H9 (cell line): ENCODE results near the gene FREM2. TPM values are rescaled to one million over a fixed set of nuclear protein-coding genes. Genes with fewer than 3 reads are reported as not detected.

Experiments used
- DNase-seq: peaks from one replicate; pipeline ENCODE4 v3.0.0-alpha.2; 2017
- H2AFZ ChIP-seq: one replicate; pipeline ENCODE4 v1.6.1; 2013; ENCODE audit warnings: mild to moderate bottlenecking, low read length, control low read depth, moderate library complexity
- H2AK5ac ChIP-seq: 2 replicates; pipeline ENCODE4 v1.6.1; 2013; ENCODE audit warnings: low read length, control low read depth, mixed read lengths; ENCODE audit not compliant: insufficient read length
- H2BK120ac ChIP-seq: one replicate; pipeline ENCODE4 v1.6.1; 2013; ENCODE audit warnings: low read depth, mild to moderate bottlenecking, low read length, control low read depth, inconsistent platforms; ENCODE audit not compliant: poor library complexity, severe bottlenecking
- H2BK12ac ChIP-seq: 2 replicates; pipeline ENCODE4 v1.6.1; 2013; ENCODE audit warnings: low read length, control low read depth, mixed read lengths, low read depth; ENCODE audit not compliant: insufficient read length
- H2BK15ac ChIP-seq: 2 replicates; pipeline ENCODE4 v1.6.1; 2013; ENCODE audit warnings: low read depth, low read length, control low read depth
- H2BK20ac ChIP-seq: one replicate; pipeline ENCODE4 v1.6.1; 2013; ENCODE audit warnings: low read depth, mild to moderate bottlenecking, low read length, control low read depth, inconsistent platforms; ENCODE audit not compliant: poor library complexity, severe bottlenecking
- H2BK5ac ChIP-seq: 2 replicates; pipeline ENCODE4 v1.6.1; 2013; ENCODE audit warnings: low read length, control low read depth, mixed read lengths; ENCODE audit not compliant: insufficient read length
- H3K14ac ChIP-seq: 2 replicates; pipeline ENCODE4 v1.6.1; 2013; ENCODE audit warnings: low read length, control low read depth; ENCODE audit not compliant: insufficient read depth
- H3K18ac ChIP-seq: 2 replicates; pipeline ENCODE4 v1.6.1; 2013; ENCODE audit warnings: low read depth, mild to moderate bottlenecking, mixed read lengths, low read length, control low read depth; ENCODE audit not compliant: insufficient read length
- H3K23ac ChIP-seq: 2 replicates; pipeline ENCODE4 v1.6.1; 2013; ENCODE audit warnings: low read length, control low read depth, mixed read lengths, low read depth; ENCODE audit not compliant: insufficient read length
- H3K23me2 ChIP-seq: 2 replicates; pipeline ENCODE4 v1.6.1; 2013; ENCODE audit warnings: low read depth, mild to moderate bottlenecking, mixed read lengths, low read length, control low read depth; ENCODE audit not compliant: insufficient read length, poor library complexity, severe bottlenecking
- H3K27ac ChIP-seq: 2 replicates; pipeline ENCODE4 v1.5.1; 2013; ENCODE audit warnings: low read length, control low read depth, mixed read lengths, low read depth; ENCODE audit not compliant: insufficient read length
- H3K27me3 ChIP-seq: 2 replicates; pipeline ENCODE4 v1.6.1; 2013; ENCODE audit warnings: low read length, control low read depth, inconsistent platforms; ENCODE audit not compliant: insufficient read depth
- H3K4ac ChIP-seq: 2 replicates; pipeline ENCODE4 v1.6.1; 2013; ENCODE audit warnings: low read depth, mild to moderate bottlenecking, control low read depth, inconsistent platforms, low read length, moderate library complexity
- H3K4me1 ChIP-seq: 2 replicates; pipeline ENCODE4 v1.6.1; 2013; ENCODE audit warnings: low read length, control low read depth, inconsistent platforms; ENCODE audit not compliant: insufficient read depth
- H3K4me2 ChIP-seq: 2 replicates; pipeline ENCODE4 v1.6.1; 2013; ENCODE audit warnings: low read length, control low read depth, mixed read lengths; ENCODE audit not compliant: insufficient read length, insufficient read depth
- H3K56ac ChIP-seq: 2 replicates; pipeline ENCODE4 v1.6.1; 2013; ENCODE audit warnings: low read depth, mild to moderate bottlenecking, mixed read lengths, low read length, control low read depth; ENCODE audit not compliant: insufficient read length
- H3K79me1 ChIP-seq: 2 replicates; pipeline ENCODE4 v1.6.1; 2013; ENCODE audit warnings: low read depth, mild to moderate bottlenecking, moderate library complexity, low read length, control low read depth, inconsistent platforms; ENCODE audit not compliant: insufficient read depth, poor library complexity, severe bottlenecking
- H3K79me2 ChIP-seq: 2 replicates; pipeline ENCODE4 v1.6.1; 2013; ENCODE audit warnings: low read length, control low read depth, inconsistent platforms; ENCODE audit not compliant: insufficient read depth
- H3K9ac ChIP-seq: 2 replicates; pipeline ENCODE4 v1.6.1; 2013; ENCODE audit warnings: low read length, control low read depth, mixed read lengths; ENCODE audit not compliant: insufficient read length; ENCODE audit errors: extremely low read depth
- H3K9me3 ChIP-seq: one replicate; pipeline ENCODE4 v1.6.1; 2013; ENCODE audit warnings: low read depth, low read length, inconsistent platforms; ENCODE audit not compliant: control insufficient read depth
- H3T11ph ChIP-seq: one replicate; pipeline ENCODE4 v1.6.1; 2013; ENCODE audit warnings: mild to moderate bottlenecking, low read length, control low read depth, inconsistent platforms
- H4K20me1 ChIP-seq: one replicate; pipeline ENCODE4 v1.6.1; 2013; ENCODE audit not compliant: control insufficient read depth, insufficient read length, insufficient read depth
- H4K5ac ChIP-seq: 2 replicates; pipeline ENCODE4 v1.6.1; 2013; ENCODE audit warnings: low read depth, mild to moderate bottlenecking, mixed read lengths, low read length, control low read depth; ENCODE audit not compliant: insufficient read length
- H4K8ac ChIP-seq: replicated peaks from 2 replicates; pipeline ENCODE4 v1.6.1; 2013; ENCODE audit warnings: low read length, control low read depth, mixed read lengths, low read depth; ENCODE audit not compliant: insufficient read length
- H4K91ac ChIP-seq: 2 replicates; pipeline ENCODE4 v1.6.1; 2013; ENCODE audit warnings: low read depth, mild to moderate bottlenecking, moderate library complexity, mixed read lengths, low read length, control low read depth; ENCODE audit not compliant: insufficient read length
- H3K27ac Mint-ChIP-seq, 3 experiments: 2 replicates in 2 of 3; 3 replicates in 1 of 3; pipeline ENCODE4 v1.8.0; 2020 to 2021; ENCODE audit warnings: mixed read lengths in 3 of 3, mild to moderate bottlenecking in 1 of 3, moderate library complexity in 1 of 3
- H3K27me3 Mint-ChIP-seq: 2 replicates; pipeline ENCODE4 v1.8.0; 2021; ENCODE audit warnings: low read depth, mild to moderate bottlenecking, moderate library complexity, mixed read lengths
- H3K36me3 Mint-ChIP-seq, 3 experiments: 2 replicates in 2 of 3; 3 replicates in 1 of 3; pipeline ENCODE4 v1.8.0; 2020 to 2021; ENCODE audit warnings: low read depth in 3 of 3, mixed read lengths in 3 of 3; ENCODE audit not compliant: insufficient read depth in 1 of 3
- H3K4me1 Mint-ChIP-seq, 2 experiments: 2 replicates each; pipeline ENCODE4 v1.8.0; 2020; ENCODE audit warnings: mixed read lengths in 2 of 2
- H3K4me3 Mint-ChIP-seq, 2 experiments: 2 replicates in 1 of 2; 3 replicates in 1 of 2; pipeline ENCODE4 v1.8.0; 2020 to 2021; ENCODE audit warnings: mild to moderate bottlenecking in 2 of 2, mixed read lengths in 2 of 2, moderate library complexity in 1 of 2
- H3K9me3 Mint-ChIP-seq, 2 experiments: 2 replicates in 1 of 2; 3 replicates in 1 of 2; pipeline ENCODE4 v1.8.0; 2020; ENCODE audit warnings: mild to moderate bottlenecking in 2 of 2, mixed read lengths in 2 of 2, moderate library complexity in 1 of 2
- WGBS: extraction: QIAGEN DNeasy Blood & Tissue Kit; methylation state at CpG from one replicate; pipeline ENCODE4 v1.1.7; 2013; ENCODE audit warnings: missing lambda C conversion rate, low lambda C conversion rate, mixed read lengths; ENCODE audit not compliant: insufficient read length; ENCODE audit errors: extremely low coverage; 5-methylcytosine and 5-hydroxymethylcytosine counted together
- total RNA-seq: library from RNA; stranded (reverse); gene quantifications from 2 replicates; pipeline ENCODE4 v1.2.1, GENCODE V29; 2021
- TF ChIP-seq, protein P1 (sequence below): fragments of 200-600 bp; sonication (generic); conservative IDR thresholded peaks from 3 replicates; pipeline ENCODE4 v1.8.0; 2021; ENCODE audit warnings: antibody characterized with exemption, mild to moderate bottlenecking

FREM2 gene
- total RNA-seq, 1 experiment from 2014 or later = 16.0 TPM

DNA sequence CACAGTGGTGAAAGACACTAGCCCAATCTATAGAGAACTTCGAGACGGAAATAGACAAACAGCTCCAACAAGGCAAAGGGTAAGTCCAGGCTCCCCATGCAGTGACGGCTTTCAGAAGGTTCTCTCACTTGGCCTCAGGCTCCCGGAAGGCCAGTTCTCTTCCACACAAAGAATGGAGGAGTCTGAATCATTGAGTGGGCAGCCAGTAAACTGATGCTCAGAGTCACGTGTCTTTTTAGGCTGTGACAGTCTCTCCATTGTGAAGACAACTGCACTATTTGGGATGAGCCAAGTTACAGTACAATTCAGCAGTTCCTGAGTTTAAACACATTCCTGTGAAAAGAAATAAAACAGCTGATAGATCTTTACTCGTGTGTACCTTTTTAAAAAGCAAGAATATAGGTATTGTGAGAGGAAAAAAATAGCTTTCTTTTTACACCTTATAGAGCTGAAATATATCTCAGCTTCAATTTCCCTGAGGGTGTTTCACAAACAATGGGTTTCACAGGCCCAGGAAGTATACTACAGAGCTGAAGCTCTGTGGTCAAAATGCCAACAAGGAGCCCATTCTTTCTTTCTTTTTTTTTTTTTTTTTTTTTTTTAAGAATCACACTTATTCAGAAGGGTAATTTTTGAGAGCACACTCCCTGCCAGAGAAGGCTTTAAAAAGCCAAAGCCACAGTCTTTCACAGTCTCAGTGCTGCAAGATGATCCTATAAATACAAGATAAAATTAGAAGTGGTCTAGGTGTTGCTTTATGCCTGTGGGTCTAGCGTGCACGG, 135.1 kb downstream of the FREM2 start:
- Mint-ChIP-seq H3K9me3 (no peaks in the 10 kb centered on the region), H3K27ac (peak overlapping the region in 1 of 3 experiments; percentile 75; a peak in 3 of 7 replicates), H3K36me3 (no peaks in the 10 kb centered on the region), H3K4me1 (peaks cover 13 to 14% of the 10 kb centered on the region in 2 experiments), H3K27me3 (no peaks in the 10 kb centered on the region), H3K4me3 (no peak overlapping the region)
- Histone ChIP-seq H2BK20ac (no peak overlapping the region), H3K56ac (no peak overlapping the region), H2AK5ac (no peak overlapping the region), H2BK5ac (no peak overlapping the region), H3K79me2 (no peaks in the 10 kb centered on the region), H3K4me2 (no peak overlapping the region), H4K5ac (no peak overlapping the region), H3K27me3 (no peaks in the 10 kb centered on the region), H3K4me1 (no peaks in the 10 kb centered on the region), H3K23me2 (no peaks in the 10 kb centered on the region), H4K8ac (no peak overlapping the region), H3K23ac (no peak overlapping the region), H3K27ac (no peak overlapping the region), H4K20me1 (no peaks in the 10 kb centered on the region), H3K9ac (no peak overlapping the region), H2BK12ac (no peak overlapping the region), H3K79me1 (no peaks in the 10 kb centered on the region), H3K14ac (no peak overlapping the region), H3K4ac (no peak overlapping the region), H2BK120ac (no peak overlapping the region), H4K91ac (no peak overlapping the region), H3T11ph (no peak overlapping the region), H3K9me3 (no peaks in the 10 kb centered on the region), H2BK15ac (no peak overlapping the region), H3K18ac (no peak overlapping the region), H2AFZ (no peak overlapping the region)
- TF ChIP-seq, protein P1, sequence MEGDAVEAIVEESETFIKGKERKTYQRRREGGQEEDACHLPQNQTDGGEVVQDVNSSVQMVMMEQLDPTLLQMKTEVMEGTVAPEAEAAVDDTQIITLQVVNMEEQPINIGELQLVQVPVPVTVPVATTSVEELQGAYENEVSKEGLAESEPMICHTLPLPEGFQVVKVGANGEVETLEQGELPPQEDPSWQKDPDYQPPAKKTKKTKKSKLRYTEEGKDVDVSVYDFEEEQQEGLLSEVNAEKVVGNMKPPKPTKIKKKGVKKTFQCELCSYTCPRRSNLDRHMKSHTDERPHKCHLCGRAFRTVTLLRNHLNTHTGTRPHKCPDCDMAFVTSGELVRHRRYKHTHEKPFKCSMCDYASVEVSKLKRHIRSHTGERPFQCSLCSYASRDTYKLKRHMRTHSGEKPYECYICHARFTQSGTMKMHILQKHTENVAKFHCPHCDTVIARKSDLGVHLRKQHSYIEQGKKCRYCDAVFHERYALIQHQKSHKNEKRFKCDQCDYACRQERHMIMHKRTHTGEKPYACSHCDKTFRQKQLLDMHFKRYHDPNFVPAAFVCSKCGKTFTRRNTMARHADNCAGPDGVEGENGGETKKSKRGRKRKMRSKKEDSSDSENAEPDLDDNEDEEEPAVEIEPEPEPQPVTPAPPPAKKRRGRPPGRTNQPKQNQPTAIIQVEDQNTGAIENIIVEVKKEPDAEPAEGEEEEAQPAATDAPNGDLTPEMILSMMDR = no peak
- no peak for DNase-seq
- no CpG with 5 or more reads among the region's 8 CpGs for WGBS
